Measurements from ENCODE around the gene SWAP70. TPM values are rescaled to one million over a fixed set of nuclear protein-coding genes. Genes with fewer than 3 reads are reported as not detected.

SWAP70 gene
- total RNA-seq, 1 donor from 2014 or later = 19.1 TPM

- no peaks in the 10 kb centered on the region for H3K36me3 Mint-ChIP-seq (ENCODE audit: insufficient read depth)
- no peak for DNase-seq (ENCODE audit: low spot score, unreplicated experiment)
- H3K4me3 Mint-ChIP-seq (ENCODE audit: low read depth) = no peak overlapping the region
- TF ChIP-seq CTCF (IDR thresholded peaks at IDR 0.05; ENCODE audit: unreplicated experiment) = no peak
- peaks cover 5% of the 10 kb centered on the region for H3K27me3 Mint-ChIP-seq
- H3K4me1 Mint-ChIP-seq (ENCODE audit: low read depth) = no peaks in the 10 kb centered on the region
- H3K27ac Mint-ChIP-seq = no peak overlapping the region
- no peaks in the 10 kb centered on the region for H3K9me3 Mint-ChIP-seq (ENCODE audit: low read depth)
Measured at GRCh38 chr11:9657531-9657930, 6.3 kb upstream of the SWAP70 start.

GRCh38 chr11:9660886-9661285, 3.0 kb upstream of the SWAP70 start:
- Mint-ChIP-seq H3K27ac (no peak overlapping the region), H3K36me3 (ENCODE audit: insufficient read depth) (peaks cover 3% of the 10 kb centered on the region), H3K4me3 (ENCODE audit: low read depth) (no peak overlapping the region), H3K9me3 (ENCODE audit: low read depth) (peaks cover 3% of the 10 kb centered on the region), H3K27me3 (peaks cover 15% of the 10 kb centered on the region), H3K4me1 (ENCODE audit: low read depth) (peaks cover 8% of the 10 kb centered on the region)
- DNase-seq (ENCODE audit: low spot score, unreplicated experiment) = no peak
- no peak for TF ChIP-seq CTCF (IDR thresholded peaks at IDR 0.05; ENCODE audit: unreplicated experiment)

GRCh38 chr11:9662273-9662672, 1.6 kb upstream of the SWAP70 start:
- Mint-ChIP-seq H3K36me3 (ENCODE audit: insufficient read depth) (peaks cover 7% of the 10 kb centered on the region), H3K27me3 (peaks cover 15% of the 10 kb centered on the region), H3K4me1 (ENCODE audit: low read depth) (peaks cover 8% of the 10 kb centered on the region), H3K9me3 (ENCODE audit: low read depth) (peaks cover 3% of the 10 kb centered on the region), H3K27ac (no peak overlapping the region), H3K4me3 (ENCODE audit: low read depth) (peak overlapping the region; percentile 90)
- DNase-seq (ENCODE audit: low spot score, unreplicated experiment) = no peak
- TF ChIP-seq CTCF (IDR thresholded peaks at IDR 0.05; ENCODE audit: unreplicated experiment) = no peak

- no peak for DNase-seq (ENCODE audit: low spot score, unreplicated experiment)
- Mint-ChIP-seq H3K27me3 (peaks cover 15% of the 10 kb centered on the region), H3K4me1 (ENCODE audit: low read depth) (peaks cover 8% of the 10 kb centered on the region)
Measured at GRCh38 chr11:9664276-9665171, 647 bp downstream of the SWAP70 start.

DNA sequence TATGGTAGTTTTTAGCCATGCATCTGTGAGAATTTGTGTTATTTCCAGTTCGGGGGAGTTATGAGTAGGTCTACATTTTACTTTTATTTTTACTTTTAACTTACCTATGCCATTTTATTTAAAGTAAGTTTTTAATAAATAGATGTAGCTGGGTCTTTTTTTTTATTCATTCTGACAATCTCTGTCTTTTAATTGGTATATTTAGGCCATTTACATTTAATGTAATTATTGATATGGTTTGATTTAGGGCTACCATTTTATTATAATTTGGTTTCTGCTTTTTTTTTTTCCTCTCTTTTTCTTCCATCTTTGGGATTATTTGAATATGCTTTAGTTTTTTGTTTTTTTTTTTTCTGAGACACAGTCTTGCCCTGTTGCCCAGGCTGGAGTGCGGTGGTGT, 1.9 kb downstream of the SWAP70 start:
- Mint-ChIP-seq H3K4me3 (ENCODE audit: low read depth) (peak overlapping the region; percentile 90), H3K4me1 (ENCODE audit: low read depth) (peaks cover 8% of the 10 kb centered on the region), H3K36me3 (ENCODE audit: insufficient read depth) (peaks cover 9% of the 10 kb centered on the region), H3K9me3 (ENCODE audit: low read depth) (peaks cover 3% of the 10 kb centered on the region), H3K27me3 (peaks cover 15% of the 10 kb centered on the region), H3K27ac (peak overlapping the region; percentile 64)
- DNase-seq (ENCODE audit: low spot score, unreplicated experiment) = no peak
- no peak for TF ChIP-seq CTCF (IDR thresholded peaks at IDR 0.05; ENCODE audit: unreplicated experiment)

More at GRCh38 chr11:9664276-9665171, 647 bp downstream of the SWAP70 start:
- Mint-ChIP-seq H3K27ac (peak overlapping the region; percentile 94), H3K4me3 (ENCODE audit: low read depth) (peak overlapping the region; percentile 90), H3K9me3 (ENCODE audit: low read depth) (peaks cover 3% of the 10 kb centered on the region), H3K36me3 (ENCODE audit: insufficient read depth) (peaks cover 9% of the 10 kb centered on the region)
- no peak for TF ChIP-seq CTCF (IDR thresholded peaks at IDR 0.05; ENCODE audit: unreplicated experiment)
